ENCODE data around the gene HIBCH. TPM values are rescaled to one million over a fixed set of nuclear protein-coding genes. Genes with fewer than 3 reads are reported as not detected.
"Not testable (repeated sequence)": the region's sequence is repeated elsewhere in the genome, so short reads cannot be mapped to it uniquely, and the experiment has no call there.

The HIBCH gene
- total RNA-seq, 2 donors from 2014 or later, result 31.4 to 34.4 TPM

GRCh38 chr2:190277234-190278112, 42.2 kb downstream of the HIBCH start:
- no peaks in the 10 kb centered on the region for H3K9me3 ChIP-seq
- no peak for DNase-seq (ENCODE audit: low spot score)
- H3K4me1 ChIP-seq (ENCODE audit: control insufficient read depth in 1 of 2, low read depth in 2 of 2), result peaks cover 12 to 33% of the 10 kb centered on the region in 2 donors
- H3K27ac ChIP-seq, result no peak overlapping the region
- H3K36me3 ChIP-seq, result peaks cover 8% of the 10 kb centered on the region
- no peak for ATAC-seq (ENCODE audit: insufficient number of reproducible peaks, low FRiP score, low read depth)
- no peak overlapping the region for H3K4me3 ChIP-seq
- no peaks in the 10 kb centered on the region for H3K27me3 ChIP-seq (replicated peaks; ENCODE audit: insufficient read depth)
- TF ChIP-seq CTCF (IDR thresholded peaks at IDR 0.05), result peak; percentile 42

DNA sequence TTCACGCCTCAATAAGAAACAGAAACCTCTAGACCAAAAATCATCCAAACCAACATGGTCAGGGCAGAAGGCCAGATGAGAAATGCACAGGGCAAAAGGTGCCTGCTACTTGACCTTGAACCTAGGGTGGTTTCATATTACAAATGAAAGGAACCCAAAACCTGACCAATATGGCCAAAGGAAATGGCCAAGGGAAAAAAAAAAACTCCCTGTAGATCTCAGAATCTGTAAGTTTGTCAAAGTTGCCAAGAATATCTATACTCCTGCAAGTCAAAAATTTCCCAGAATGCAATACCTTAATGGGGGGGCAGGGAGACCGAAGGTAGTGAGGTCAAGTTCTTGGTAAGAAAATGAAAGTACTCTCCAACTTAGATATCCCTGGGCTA, 47.2 kb downstream of the HIBCH start:
- no peaks in the 10 kb centered on the region for H3K9me3 ChIP-seq
- no peak overlapping the region for H3K27ac ChIP-seq
- no peak for TF ChIP-seq CTCF (IDR thresholded peaks at IDR 0.05)
- H3K4me3 ChIP-seq, result no peak overlapping the region
- no peak for DNase-seq (ENCODE audit: low spot score)
- ATAC-seq (ENCODE audit: insufficient number of reproducible peaks, low FRiP score, low read depth), result no peak
- peaks cover 8% of the 10 kb centered on the region for H3K36me3 ChIP-seq
- no peaks in the 10 kb centered on the region for H3K27me3 ChIP-seq (replicated peaks; ENCODE audit: insufficient read depth)
- H3K4me1 ChIP-seq (ENCODE audit: control insufficient read depth in 1 of 2, low read depth in 2 of 2), result peaks cover 3 to 8% of the 10 kb centered on the region in 2 donors

DNA sequence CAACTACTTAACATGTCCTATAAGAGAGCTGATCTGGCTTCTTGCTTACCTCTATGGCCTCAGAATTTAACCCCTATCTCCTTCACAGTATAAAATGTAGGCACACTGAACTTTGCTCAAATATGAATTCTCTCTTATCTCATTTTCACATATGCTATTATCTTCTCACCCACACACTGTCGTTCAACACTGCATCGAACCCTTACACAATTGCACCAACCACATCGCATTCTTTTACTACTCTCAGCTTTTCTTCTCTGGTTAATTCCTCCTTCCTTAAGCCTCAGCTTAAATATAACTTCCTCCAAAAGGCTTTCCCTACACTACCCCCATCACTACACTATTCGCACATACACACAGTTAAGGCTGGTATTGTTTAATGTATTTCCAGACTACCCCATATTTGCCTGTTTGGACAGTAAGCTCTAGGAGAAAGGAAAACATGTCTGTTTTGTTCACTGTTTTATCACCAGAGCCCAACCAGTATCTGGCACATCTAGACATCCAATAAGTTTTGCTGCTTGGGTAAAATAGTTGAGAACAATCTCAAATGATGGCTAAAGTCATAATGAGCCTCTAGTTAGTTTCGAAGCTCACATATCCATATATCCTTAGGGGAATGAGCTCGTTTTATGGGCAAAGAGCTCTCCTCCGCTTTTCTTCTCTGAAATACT, 47.7 kb downstream of the HIBCH start:
- no peaks in the 10 kb centered on the region for H3K27me3 ChIP-seq (replicated peaks; ENCODE audit: insufficient read depth)
- DNase-seq (ENCODE audit: low spot score), result no peak
- peaks cover 3 to 8% of the 10 kb centered on the region in 2 donors for H3K4me1 ChIP-seq (ENCODE audit: control insufficient read depth in 1 of 2, low read depth in 2 of 2)
- H3K4me3 ChIP-seq, result no peak overlapping the region
- H3K9me3 ChIP-seq, result no peaks in the 10 kb centered on the region
- H3K27ac ChIP-seq, result no peak overlapping the region
- H3K36me3 ChIP-seq, result peaks cover 8% of the 10 kb centered on the region
- ATAC-seq (ENCODE audit: insufficient number of reproducible peaks, low FRiP score, low read depth), result no peak
- no peak for TF ChIP-seq CTCF (IDR thresholded peaks at IDR 0.05)

GRCh38 chr2:190270298-190270697, 49.3 kb downstream of the HIBCH start:
- Histone ChIP-seq H3K27me3 (replicated peaks; ENCODE audit: insufficient read depth) (no peaks in the 10 kb centered on the region), H3K4me1 (ENCODE audit: control insufficient read depth in 1 of 2, low read depth in 2 of 2) (peaks cover 4 to 8% of the 10 kb centered on the region in 2 donors), H3K36me3 (peaks cover 8% of the 10 kb centered on the region), H3K27ac (no peak overlapping the region), H3K4me3 (no peak overlapping the region), H3K9me3 (no peaks in the 10 kb centered on the region)
- TF ChIP-seq CTCF (IDR thresholded peaks at IDR 0.05), result no peak
- DNase-seq (ENCODE audit: low spot score) (no peak), ATAC-seq (ENCODE audit: insufficient number of reproducible peaks, low FRiP score, low read depth) (no peak)

DNA sequence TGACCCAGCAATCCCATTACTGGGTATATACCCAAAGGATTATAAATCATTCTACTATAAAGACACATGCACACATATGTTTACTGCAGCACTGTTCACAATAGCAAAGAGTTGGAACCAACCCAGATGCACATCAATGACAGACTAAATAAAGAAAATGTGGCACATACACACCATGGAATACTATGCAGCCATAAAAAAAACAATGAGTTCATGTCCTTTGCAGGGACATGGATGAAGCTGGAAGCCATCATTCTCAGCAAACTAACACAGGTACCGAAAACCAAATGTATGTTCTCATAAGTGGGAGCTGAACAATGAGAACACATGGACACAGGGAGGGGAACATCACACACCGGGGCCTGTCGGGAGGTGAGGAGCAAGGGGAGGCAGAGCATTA, 49.9 kb downstream of the HIBCH start:
- ATAC-seq (ENCODE audit: insufficient number of reproducible peaks, low FRiP score, low read depth); H3K36me3 ChIP-seq; H3K4me1 ChIP-seq (ENCODE audit: control insufficient read depth in 1 of 2, low read depth in 2 of 2); H3K27me3 ChIP-seq (replicated peaks; ENCODE audit: insufficient read depth); H3K4me3 ChIP-seq; H3K27ac ChIP-seq; DNase-seq (ENCODE audit: low spot score); H3K9me3 ChIP-seq: not testable (repeated sequence)

All from thoracic aorta (tissue), 2 donors.